ENCODE data around the gene GCNT4.

Gene GCNT4

DNA sequence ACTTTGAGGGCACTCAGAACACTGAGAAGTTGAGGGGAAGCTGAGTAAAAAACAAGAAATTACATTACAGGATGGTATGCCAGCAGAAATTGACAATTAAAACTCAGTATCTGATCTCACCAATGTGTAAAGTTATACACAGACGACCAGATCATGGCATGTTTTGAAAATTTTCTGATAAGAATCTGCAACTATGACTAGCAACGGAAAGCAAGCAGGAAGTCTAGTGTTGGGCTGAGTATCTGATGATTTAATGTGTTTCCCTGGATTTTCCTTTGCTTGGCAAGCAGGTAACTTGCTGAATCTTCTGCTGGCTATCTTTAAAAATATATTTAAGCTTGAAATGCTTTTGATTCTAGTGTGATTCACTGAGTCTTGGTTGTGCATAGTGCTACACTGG lies 5.2 kb upstream of the GCNT4 start:
- peaks cover 7% of the 10 kb centered on the region for H3K27me3 ChIP-seq (ENCODE audit: insufficient read depth, insufficient read length)
- H3K9me3 ChIP-seq (ENCODE audit: insufficient read depth, low read length): no peaks in the 10 kb centered on the region
- TF ChIP-seq ZNF274 (IDR thresholded peaks at IDR 0.05; ENCODE audit: low read depth, low read length) (no peak), SUZ12 (IDR thresholded peaks at IDR 0.05; ENCODE audit: extremely low read depth, insufficient read depth, insufficient read length) (no peak), YY1 (IDR thresholded peaks at IDR 0.05; ENCODE audit: insufficient read depth, insufficient read length) (no peak)
- H3K36me3 ChIP-seq (ENCODE audit: insufficient read depth, insufficient read length, low read length): no peaks in the 10 kb centered on the region
- H3K4me1 ChIP-seq (ENCODE audit: insufficient read depth, insufficient read length): no peaks in the 10 kb centered on the region
- H3K9ac ChIP-seq (ENCODE audit: insufficient read length, low read depth): no peak overlapping the region
- DNase-seq (ENCODE audit: low read depth, low spot score): no peak
- no peak overlapping the region for H3K4me3 ChIP-seq (ENCODE audit: insufficient read length, low read depth)

DNA sequence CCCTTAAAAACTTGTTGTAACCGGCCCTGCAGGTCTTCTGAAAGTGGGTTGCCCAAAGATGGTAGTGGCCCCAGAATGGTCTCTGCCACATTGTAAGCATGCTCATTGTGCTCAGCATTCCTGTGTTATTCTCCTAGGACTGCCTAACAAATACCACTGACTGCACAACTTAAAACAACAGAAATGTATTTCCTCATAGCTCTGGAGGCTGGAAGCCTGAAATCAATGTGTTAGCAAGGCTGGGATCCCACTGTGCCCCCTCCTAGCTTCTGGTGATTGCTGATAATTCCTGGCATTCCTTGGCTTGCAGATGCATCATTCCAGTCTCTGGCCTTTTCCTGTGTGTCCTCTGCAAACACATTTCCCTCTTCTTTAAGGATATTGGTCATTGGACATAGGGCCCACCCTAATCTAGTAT lies 3.4 kb upstream of the GCNT4 start:
- Histone ChIP-seq H3K4me3 (ENCODE audit: insufficient read length, low read depth) (no peak overlapping the region), H3K27me3 (ENCODE audit: insufficient read depth, insufficient read length) (peaks cover 23% of the 10 kb centered on the region), H3K9ac (ENCODE audit: insufficient read length, low read depth) (no peak overlapping the region), H3K9me3 (ENCODE audit: insufficient read depth, low read length) (no peaks in the 10 kb centered on the region), H3K4me1 (ENCODE audit: insufficient read depth, insufficient read length) (peaks cover 7% of the 10 kb centered on the region), H3K36me3 (ENCODE audit: insufficient read depth, insufficient read length, low read length) (no peaks in the 10 kb centered on the region)
- TF ChIP-seq YY1 (IDR thresholded peaks at IDR 0.05; ENCODE audit: insufficient read depth, insufficient read length): no peak
- no peak for TF ChIP-seq ZNF274 (IDR thresholded peaks at IDR 0.05; ENCODE audit: low read depth, low read length)
- no peak for TF ChIP-seq SUZ12 (IDR thresholded peaks at IDR 0.05; ENCODE audit: extremely low read depth, insufficient read depth, insufficient read length)
- peak; percentile 70 for DNase-seq (ENCODE audit: low read depth, low spot score)

DNA sequence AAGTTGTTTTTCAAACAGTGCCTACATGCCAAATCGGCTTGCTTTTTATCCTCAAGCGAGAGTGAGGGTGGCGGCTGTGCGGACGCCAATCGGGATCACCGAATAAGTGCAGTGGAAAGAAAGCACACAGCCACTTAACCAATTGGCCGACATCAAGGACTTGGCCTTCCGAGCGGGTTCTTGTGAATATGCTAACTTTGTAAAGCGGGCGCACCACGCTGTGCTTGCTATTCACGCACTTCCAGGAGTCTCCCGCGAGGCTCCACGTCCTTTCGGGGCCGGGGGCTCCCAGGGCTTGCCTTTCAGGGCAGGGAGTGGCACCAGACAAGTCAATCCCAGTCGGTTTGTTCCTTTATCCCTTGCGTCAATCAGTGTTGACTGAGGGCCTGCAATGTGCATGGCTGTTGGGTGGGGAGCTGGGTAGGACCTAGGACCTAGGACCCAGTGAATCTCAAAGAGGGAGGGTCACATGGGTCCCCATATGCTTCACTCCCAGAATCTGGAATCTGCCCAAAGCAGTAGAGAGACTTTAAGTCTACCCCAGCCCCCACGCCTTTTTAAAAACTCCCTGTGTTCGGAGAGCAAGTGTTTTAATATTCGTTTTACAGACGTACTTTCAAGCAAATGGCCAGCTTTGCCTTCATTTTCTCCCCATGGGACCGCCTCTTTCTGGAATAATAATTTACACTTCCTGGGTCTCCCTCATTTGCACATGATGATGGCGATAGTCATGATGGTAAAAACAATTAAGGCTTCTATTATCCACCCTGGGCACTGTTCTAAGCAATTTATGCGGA lies 2.0 kb upstream of the GCNT4 start:
- TF ChIP-seq SUZ12 (IDR thresholded peaks at IDR 0.05; ENCODE audit: extremely low read depth, insufficient read depth, insufficient read length) (no peak), ZNF274 (IDR thresholded peaks at IDR 0.05; ENCODE audit: low read depth, low read length) (no peak), YY1 (IDR thresholded peaks at IDR 0.05; ENCODE audit: insufficient read depth, insufficient read length) (no peak)
- H3K4me1 ChIP-seq (ENCODE audit: insufficient read depth, insufficient read length): peaks cover 8% of the 10 kb centered on the region
- H3K9me3 ChIP-seq (ENCODE audit: insufficient read depth, low read length): no peaks in the 10 kb centered on the region
- peak overlapping the region; percentile 79 for H3K9ac ChIP-seq (ENCODE audit: insufficient read length, low read depth)
- peaks cover 25% of the 10 kb centered on the region for H3K27me3 ChIP-seq (ENCODE audit: insufficient read depth, insufficient read length)
- peaks cover 4% of the 10 kb centered on the region for H3K36me3 ChIP-seq (ENCODE audit: insufficient read depth, insufficient read length, low read length)
- peak overlapping the region; percentile 48 for H3K4me3 ChIP-seq (ENCODE audit: insufficient read length, low read depth)
- peak; percentile 62 for DNase-seq (ENCODE audit: low read depth, low spot score)

DNA sequence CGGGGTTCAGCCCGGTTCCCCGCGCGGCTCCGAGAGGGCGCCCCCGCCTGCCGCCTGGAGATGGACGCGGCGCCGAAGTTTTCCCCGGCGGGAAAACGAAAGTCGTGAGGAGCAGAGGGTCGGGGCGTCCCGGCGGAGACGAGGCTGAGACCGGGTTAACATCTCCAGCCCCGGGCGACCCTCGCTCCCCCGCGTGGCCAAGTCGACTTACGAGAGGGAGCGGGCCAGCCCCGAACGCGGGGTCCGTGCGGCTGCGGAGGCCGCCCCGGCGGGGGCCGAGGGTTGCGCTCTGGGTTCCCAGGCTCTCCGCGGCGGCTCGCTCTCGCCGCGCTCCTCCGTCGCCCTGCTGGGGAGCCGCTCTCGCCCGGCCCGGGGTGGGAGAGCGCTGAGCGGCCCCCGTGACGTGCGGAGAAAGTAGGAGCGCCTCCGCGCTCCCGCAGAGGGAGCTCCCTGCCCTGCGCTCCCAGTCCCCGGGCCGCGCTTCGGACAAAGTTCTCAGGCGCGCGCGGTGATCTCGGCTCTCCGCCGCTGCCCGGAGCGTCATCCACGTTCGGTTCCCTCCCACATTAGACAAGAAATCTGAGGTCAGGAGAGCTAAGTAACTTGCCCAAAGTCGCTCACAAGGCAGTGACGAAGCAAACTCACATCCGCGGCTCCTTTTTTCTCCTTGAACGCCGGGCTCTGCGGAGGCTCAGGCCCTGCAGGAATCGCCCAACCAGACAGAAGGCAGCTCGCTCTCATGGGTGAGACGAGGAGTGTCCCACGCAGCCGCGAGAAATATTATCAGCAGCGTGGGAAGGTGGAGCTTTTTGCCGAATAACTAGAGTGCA lies 1.2 kb upstream of the GCNT4 start:
- H3K9me3 ChIP-seq (ENCODE audit: insufficient read depth, low read length): no peaks in the 10 kb centered on the region
- H3K27me3 ChIP-seq (ENCODE audit: insufficient read depth, insufficient read length): peaks cover 25% of the 10 kb centered on the region
- peak overlapping the region; percentile 79 for H3K9ac ChIP-seq (ENCODE audit: insufficient read length, low read depth)
- H3K4me1 ChIP-seq (ENCODE audit: insufficient read depth, insufficient read length): peaks cover 8% of the 10 kb centered on the region
- peaks cover 4% of the 10 kb centered on the region for H3K36me3 ChIP-seq (ENCODE audit: insufficient read depth, insufficient read length, low read length)
- H3K4me3 ChIP-seq (ENCODE audit: insufficient read length, low read depth): peak overlapping the region; percentile 48
- TF ChIP-seq ZNF274 (IDR thresholded peaks at IDR 0.05; ENCODE audit: low read depth, low read length) (no peak), SUZ12 (IDR thresholded peaks at IDR 0.05; ENCODE audit: extremely low read depth, insufficient read depth, insufficient read length) (no peak), YY1 (IDR thresholded peaks at IDR 0.05; ENCODE audit: insufficient read depth, insufficient read length) (no peak)
- DNase-seq (ENCODE audit: low read depth, low spot score): no peak

DNA sequence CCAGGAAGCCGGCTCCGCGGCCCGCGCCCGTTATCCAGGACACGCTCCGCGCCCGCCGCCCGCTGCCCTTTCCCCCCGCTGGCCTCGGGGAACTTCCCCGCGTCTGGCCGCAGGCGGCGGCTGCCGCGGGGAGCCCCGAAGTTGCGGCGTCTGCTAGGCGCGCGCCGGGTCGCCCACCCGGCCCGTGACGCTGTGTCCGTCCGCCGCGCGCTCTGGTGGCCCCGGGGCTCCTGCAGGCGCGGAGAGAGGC lies 621 bp upstream of the GCNT4 start:
- Histone ChIP-seq H3K9ac (ENCODE audit: insufficient read length, low read depth) (peak overlapping the region; percentile 79), H3K36me3 (ENCODE audit: insufficient read depth, insufficient read length, low read length) (peaks cover 4% of the 10 kb centered on the region), H3K4me1 (ENCODE audit: insufficient read depth, insufficient read length) (peaks cover 8% of the 10 kb centered on the region), H3K9me3 (ENCODE audit: insufficient read depth, low read length) (no peaks in the 10 kb centered on the region), H3K27me3 (ENCODE audit: insufficient read depth, insufficient read length) (peaks cover 25% of the 10 kb centered on the region), H3K4me3 (ENCODE audit: insufficient read length, low read depth) (peak overlapping the region; percentile 48)
- no peak for DNase-seq (ENCODE audit: low read depth, low spot score)
- TF ChIP-seq ZNF274 (IDR thresholded peaks at IDR 0.05; ENCODE audit: low read depth, low read length): no peak
- TF ChIP-seq SUZ12 (IDR thresholded peaks at IDR 0.05; ENCODE audit: extremely low read depth, insufficient read depth, insufficient read length): no peak
- no peak for TF ChIP-seq YY1 (IDR thresholded peaks at IDR 0.05; ENCODE audit: insufficient read depth, insufficient read length)

DNA sequence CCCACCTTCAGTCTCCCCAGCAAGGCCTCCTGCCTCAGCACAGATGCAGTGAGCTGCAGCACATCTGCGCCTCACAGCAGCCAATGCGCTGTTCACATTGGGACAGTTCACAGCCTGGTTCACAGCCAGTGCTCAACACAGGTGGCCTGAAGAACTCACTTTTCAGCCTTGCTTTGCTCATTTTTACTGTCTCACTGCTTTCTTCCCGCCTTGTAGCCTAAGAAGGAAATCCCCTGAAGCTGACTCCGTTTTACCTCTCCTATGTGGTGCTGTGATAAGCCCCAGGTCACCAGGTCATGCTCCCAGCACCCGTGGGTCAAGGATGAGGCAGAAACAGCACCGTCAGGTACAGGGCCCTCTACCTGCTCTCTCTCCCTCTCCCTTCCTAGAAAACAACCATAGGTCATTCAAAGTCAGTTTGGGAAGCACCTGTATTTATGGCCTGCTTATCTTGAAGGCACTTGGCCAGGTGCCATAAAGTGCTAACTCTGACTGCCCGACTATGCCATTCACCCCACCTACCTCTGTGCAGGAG lies 1.1 kb downstream of the GCNT4 start:
- H3K36me3 ChIP-seq (ENCODE audit: insufficient read depth, insufficient read length, low read length): peaks cover 13% of the 10 kb centered on the region
- no peak overlapping the region for H3K9ac ChIP-seq (ENCODE audit: insufficient read length, low read depth)
- peaks cover 25% of the 10 kb centered on the region for H3K27me3 ChIP-seq (ENCODE audit: insufficient read depth, insufficient read length)
- H3K4me3 ChIP-seq (ENCODE audit: insufficient read length, low read depth): no peak overlapping the region
- peaks cover 8% of the 10 kb centered on the region for H3K4me1 ChIP-seq (ENCODE audit: insufficient read depth, insufficient read length)
- H3K9me3 ChIP-seq (ENCODE audit: insufficient read depth, low read length): no peaks in the 10 kb centered on the region
- no peak for DNase-seq (ENCODE audit: low read depth, low spot score)
- TF ChIP-seq SUZ12 (IDR thresholded peaks at IDR 0.05; ENCODE audit: extremely low read depth, insufficient read depth, insufficient read length) (no peak), ZNF274 (IDR thresholded peaks at IDR 0.05; ENCODE audit: low read depth, low read length) (no peak), YY1 (IDR thresholded peaks at IDR 0.05; ENCODE audit: insufficient read depth, insufficient read length) (no peak)

DNA sequence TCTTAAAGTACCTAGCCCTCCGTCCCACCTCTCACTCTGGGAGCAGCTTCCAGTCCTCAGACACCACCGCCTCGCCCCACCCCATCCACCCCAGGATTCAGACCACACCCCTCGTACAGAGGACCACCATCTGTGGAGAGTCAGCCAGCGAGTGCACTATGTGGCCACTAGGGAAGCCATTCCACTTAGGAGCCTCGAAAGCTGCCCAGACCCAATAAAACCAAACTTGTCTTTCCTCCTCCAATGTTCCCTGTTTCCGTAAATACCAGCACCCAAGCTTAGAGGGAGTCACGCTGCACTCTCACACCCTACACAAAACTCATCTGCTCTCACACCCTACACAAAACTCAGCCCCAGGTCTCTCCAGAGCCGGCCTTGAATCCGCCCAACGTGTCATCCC lies 1.9 kb downstream of the GCNT4 start:
- Histone ChIP-seq H3K4me3 (ENCODE audit: insufficient read length, low read depth) (no peak overlapping the region), H3K27me3 (ENCODE audit: insufficient read depth, insufficient read length) (peaks cover 25% of the 10 kb centered on the region), H3K9ac (ENCODE audit: insufficient read length, low read depth) (no peak overlapping the region), H3K36me3 (ENCODE audit: insufficient read depth, insufficient read length, low read length) (peaks cover 22% of the 10 kb centered on the region), H3K9me3 (ENCODE audit: insufficient read depth, low read length) (no peaks in the 10 kb centered on the region), H3K4me1 (ENCODE audit: insufficient read depth, insufficient read length) (peaks cover 8% of the 10 kb centered on the region)
- no peak for TF ChIP-seq YY1 (IDR thresholded peaks at IDR 0.05; ENCODE audit: insufficient read depth, insufficient read length)
- TF ChIP-seq SUZ12 (IDR thresholded peaks at IDR 0.05; ENCODE audit: extremely low read depth, insufficient read depth, insufficient read length): no peak
- no peak for TF ChIP-seq ZNF274 (IDR thresholded peaks at IDR 0.05; ENCODE audit: low read depth, low read length)
- no peak for DNase-seq (ENCODE audit: low read depth, low spot score)

Data from NT2/D1 (cell line).